WTC11 (cell line): ENCODE data around the gene SLC1A6. TPM values are rescaled to one million over a fixed set of nuclear protein-coding genes. Genes with fewer than 3 reads are reported as not detected.

Experiments used
- ATAC-seq: fragments of 200-7000 bp; cut with Tn5 transposase; 2 replicates; pipeline ENCODE4 v1.10.0; 2021; ENCODE audit warnings: mild to moderate bottlenecking, moderate library complexity
- CTCF ChIA-PET: fragments of 300-600 bp; sonication (Branson Sonifier 250); formaldehyde crosslinking; loops from one replicate; lab custom pipeline; 2021; ENCODE audit warnings: antibody characterized with exemption; lab: Charles Lee
- POLR2A ChIA-PET: fragments of 350-600 bp; sonication (Branson Sonifier 250); formaldehyde crosslinking; loops from one replicate; lab custom pipeline; 2021; ENCODE audit warnings: antibody characterized with exemption; lab: Charles Lee
- DNase-seq: peaks from one replicate; pipeline ENCODE4 v3.0.0; 2021; ENCODE audit warnings: low spot score
- H3K27ac Mint-ChIP-seq: 2 replicates; pipeline ENCODE4 v1.8.0; 2021; ENCODE audit warnings: mixed read lengths
- H3K27me3 Mint-ChIP-seq: 2 replicates; pipeline ENCODE4 v1.8.0; 2021; ENCODE audit warnings: low read depth, mild to moderate bottlenecking, moderate library complexity, mixed read lengths
- H3K36me3 Mint-ChIP-seq: 2 replicates; pipeline ENCODE4 v1.8.0; 2021; ENCODE audit warnings: mixed read lengths
- H3K4me1 Mint-ChIP-seq: 2 replicates; pipeline ENCODE4 v1.8.0; 2022; ENCODE audit warnings: mixed read lengths
- H3K4me3 Mint-ChIP-seq: 2 replicates; pipeline ENCODE4 v1.8.0; 2021; ENCODE audit warnings: mild to moderate bottlenecking, moderate library complexity, mixed read lengths
- H3K9me3 Mint-ChIP-seq: 2 replicates; pipeline ENCODE4 v1.8.0; 2021; ENCODE audit warnings: mixed read lengths
- AR ChIP-seq: fragments of 250-450 bp; sonication (Bioruptor Pico); IDR thresholded peaks from 2 replicates; pipeline ENCODE4 v1.9.0; 2021; ENCODE audit warnings: mild to moderate bottlenecking
- ATF3 ChIP-seq: sonication (generic); formaldehyde crosslinking; conservative IDR thresholded peaks from 2 replicates; pipeline ENCODE4 v1.8.1; 2022; ENCODE audit warnings: mild to moderate bottlenecking, missing genetic modification reagents
- ESRRA ChIP-seq: sonication (generic); formaldehyde crosslinking; IDR thresholded peaks from 2 replicates; pipeline ENCODE4 v1.8.1; 2022; ENCODE audit warnings: mild to moderate bottlenecking, missing genetic modification reagents, borderline replicate concordance
- FOXK1 ChIP-seq: sonication (generic); formaldehyde crosslinking; IDR thresholded peaks from 2 replicates; pipeline ENCODE4 v1.8.0; 2022; ENCODE audit warnings: mild to moderate bottlenecking, moderate library complexity, missing genetic modification reagents
- GRHL2 ChIP-seq: fragments of 250-450 bp; sonication (Bioruptor Pico); IDR thresholded peaks from 2 replicates; pipeline ENCODE4 v1.8.0; 2022; ENCODE audit warnings: mild to moderate bottlenecking, moderate library complexity; ENCODE audit not compliant: insufficient replicate concordance, severe bottlenecking
- IRF2 ChIP-seq: sonication (generic); formaldehyde crosslinking; IDR thresholded peaks from 2 replicates; pipeline ENCODE4 v1.8.0; 2022; ENCODE audit warnings: low read depth, missing genetic modification reagents, borderline replicate concordance
- NFATC4 ChIP-seq: fragments of 250-450 bp; sonication (Bioruptor Pico); IDR thresholded peaks from 2 replicates; pipeline ENCODE4 v1.9.0; 2021; ENCODE audit warnings: mild to moderate bottlenecking
- NR3C1 ChIP-seq: sonication (generic); formaldehyde crosslinking; conservative IDR thresholded peaks from 2 replicates; pipeline ENCODE4 v1.8.1; 2023; ENCODE audit warnings: low read depth, mild to moderate bottlenecking, missing genetic modification reagents
- PREB ChIP-seq: sonication (generic); formaldehyde crosslinking; IDR thresholded peaks from 2 replicates; pipeline ENCODE4 v1.8.1; 2022; ENCODE audit warnings: mild to moderate bottlenecking, missing genetic modification reagents, moderate library complexity, borderline replicate concordance
- SMAD3 ChIP-seq: sonication (generic); formaldehyde crosslinking; IDR thresholded peaks from 2 replicates; pipeline ENCODE4 v1.8.0; 2022; ENCODE audit warnings: missing genetic modification reagents, mild to moderate bottlenecking, borderline replicate concordance
- TCF7 ChIP-seq: sonication (generic); formaldehyde crosslinking; IDR thresholded peaks from 2 replicates; pipeline ENCODE4 v1.8.0; 2022; ENCODE audit warnings: mild to moderate bottlenecking, low read depth, missing genetic modification reagents, moderate library complexity
- ZMAT4 ChIP-seq: fragments of 250-450 bp; sonication (Bioruptor Pico); IDR thresholded peaks from 2 replicates; pipeline ENCODE4 v1.9.0; 2021; ENCODE audit warnings: mild to moderate bottlenecking
- ZNF423 ChIP-seq: fragments of 250-450 bp; sonication (Bioruptor Pico); IDR thresholded peaks from 2 replicates; pipeline ENCODE4 v2.1.2; 2022; ENCODE audit warnings: mild to moderate bottlenecking, moderate library complexity
- total RNA-seq: library from RNA; stranded (reverse); gene quantifications from 3 replicates; pipeline ENCODE4 v1.2.3, GENCODE V29; 2021

Gene SLC1A6
- total RNA-seq, 1 experiment from 2014 or later, result 12.0 TPM

- no peak overlapping the region for H3K27ac Mint-ChIP-seq
- H3K9me3 Mint-ChIP-seq, result no peaks in the 10 kb centered on the region
- CTCF ChIA-PET, result no interaction called here
- DNase-seq (no peak), ATAC-seq (no peak)
- no peaks in the 10 kb centered on the region for H3K36me3 Mint-ChIP-seq
- peak overlapping the region; percentile 84 for H3K4me3 Mint-ChIP-seq
- H3K27me3 Mint-ChIP-seq, result peaks cover 31% of the 10 kb centered on the region
- TF ChIP-seq AR (no peak), ZNF423 (CRISPR knock-in tag) (no peak), NR3C1 (CRISPR knock-in tag) (no peak), IRF2 (CRISPR knock-in tag) (no peak)
- TF ChIP-seq, all 79 proteins: peak for 0
- POLR2A ChIA-PET, result no interaction called here
- peaks cover 15% of the 10 kb centered on the region for H3K4me1 Mint-ChIP-seq
Measured at GRCh38 chr19:14978161-14978776, 1.4 kb downstream of the SLC1A6 start.

GRCh38 chr19:14977128-14977527 lies 2.5 kb downstream of the SLC1A6 start:
- Mint-ChIP-seq H3K36me3 (peaks cover 3% of the 10 kb centered on the region), H3K4me3 (no peak overlapping the region), H3K27me3 (peaks cover 31% of the 10 kb centered on the region), H3K9me3 (no peaks in the 10 kb centered on the region), H3K27ac (no peak overlapping the region)
- DNase-seq, result no peak
- CTCF ChIA-PET, result interaction anchor here (0.9 kb wide), 1 partner anchor 48 kb away, joined by 5 read pairs; no protein-coding TSS in a partner anchor
- no peak for TF ChIP-seq AR
- TF ChIP-seq NFATC4 (CRISPR knock-in tag), result no peak
- no peak for TF ChIP-seq TCF7 (CRISPR knock-in tag)
- TF ChIP-seq, all 79 proteins: peak for 0
- POLR2A ChIA-PET, result interaction anchor here (0.6 kb wide), 1 partner anchor 8 kb away, joined by 4 read pairs; no protein-coding TSS in a partner anchor
- H3K4me1 Mint-ChIP-seq, result peaks cover 15% of the 10 kb centered on the region
- no peak for ATAC-seq

- Mint-ChIP-seq H3K27ac (no peak overlapping the region), H3K4me3 (no peak overlapping the region), H3K4me1 (peaks cover 13% of the 10 kb centered on the region), H3K36me3 (peaks cover 7% of the 10 kb centered on the region), H3K9me3 (no peaks in the 10 kb centered on the region), H3K27me3 (peaks cover 13% of the 10 kb centered on the region)
- DNase-seq (no peak), ATAC-seq (no peak)
- CTCF ChIA-PET, result no interaction called here
- POLR2A ChIA-PET, result no interaction called here
- TF ChIP-seq PREB (CRISPR knock-in tag), result no peak
Measured at GRCh38 chr19:14974488-14974887, 5.2 kb downstream of the SLC1A6 start.

GRCh38 chr19:14972676-14973075 lies 7.0 kb downstream of the SLC1A6 start:
- Mint-ChIP-seq H3K27me3 (no peaks in the 10 kb centered on the region), H3K4me3 (no peak overlapping the region), H3K4me1 (peaks cover 4% of the 10 kb centered on the region), H3K36me3 (peaks cover 7% of the 10 kb centered on the region), H3K9me3 (no peaks in the 10 kb centered on the region), H3K27ac (no peak overlapping the region)
- DNase-seq (no peak), ATAC-seq (no peak)
- no peak for TF ChIP-seq SMAD3 (CRISPR knock-in tag)
- TF ChIP-seq ESRRA, result no peak
- no peak for TF ChIP-seq ATF3
- TF ChIP-seq ZMAT4 (CRISPR knock-in tag), result no peak
- TF ChIP-seq GRHL2, result no peak
- TF ChIP-seq FOXK1 (CRISPR knock-in tag), result no peak
- POLR2A ChIA-PET, result no interaction called here
- CTCF ChIA-PET, result no interaction called here
